Kidney (tissue), 14 donors: Measurements from ENCODE around the gene PLA2G15. TPM values are rescaled to one million over a fixed set of nuclear protein-coding genes. Genes with fewer than 3 reads are reported as not detected.

ENCODE experiments used
- DNase-seq, 5 donors: peaks; one replicate each; pipeline ENCODE4 v3.0.0-alpha.2; 2013 to 2020
- FAIRE-seq: peaks from 2 replicates; lab custom pipeline; 2012; peaks lifted over from hg19 to GRCh38; lab: Jason Lieb, UNC
- H3K27ac ChIP-seq, 2 donors: one replicate each; pipeline ENCODE4 v1.7.0; 2013; ENCODE audit warnings: low read depth in 2 of 2, low read length in 2 of 2, inconsistent platforms in 1 of 2
- H3K27me3 ChIP-seq: one replicate; pipeline ENCODE4 v1.7.1; 2013; ENCODE audit warnings: low read length, inconsistent platforms; ENCODE audit not compliant: control insufficient read depth, insufficient read depth
- H3K36me3 ChIP-seq, 3 donors: one replicate each; pipeline versions ENCODE4 v1.7.0 to v1.7.1; 2013; ENCODE audit warnings: low read length in 3 of 3, control low read depth in 1 of 3, inconsistent platforms in 1 of 3; ENCODE audit not compliant: insufficient read depth in 3 of 3, control insufficient read depth in 2 of 3
- H3K4me1 ChIP-seq, 3 donors: one replicate each; pipeline versions ENCODE4 v1.7.0 to v1.7.1; 2013; ENCODE audit warnings: low read length in 3 of 3, inconsistent platforms in 1 of 3, low read depth in 1 of 3; ENCODE audit not compliant: control insufficient read depth in 2 of 3, insufficient read depth in 2 of 3
- H3K4me3 ChIP-seq, 3 donors: one replicate each; pipeline versions ENCODE4 v1.7.0 to v1.8.1; 2013; ENCODE audit warnings: low read length in 3 of 3, control low read depth in 1 of 3, inconsistent platforms in 1 of 3
- H3K9ac ChIP-seq, 3 donors: one replicate each; pipeline versions ENCODE4 v1.7.0 to v1.7.1; 2013; ENCODE audit warnings: low read length in 3 of 3, control low read depth in 1 of 3, inconsistent platforms in 1 of 3
- H3K9me3 ChIP-seq, 3 donors: one replicate each; pipeline versions ENCODE4 v1.7.0 to v1.7.1; 2013; ENCODE audit warnings: low read length in 3 of 3, control low read depth in 1 of 3, inconsistent platforms in 1 of 3; ENCODE audit not compliant: control insufficient read depth in 2 of 3, insufficient read depth in 1 of 3
- CTCF ChIP-seq: IDR thresholded peaks from 3 replicates; pipeline ENCODE4 v1.5.1; 2012; ENCODE audit warnings: mild to moderate bottlenecking, moderate library complexity, borderline replicate concordance; ENCODE audit not compliant: insufficient read depth; ENCODE audit errors: extremely low read depth
- intact Hi-C: fragments of 100-400 bp; cut with DNase I; formaldehyde crosslinking; loops from one replicate; pipeline ENCODE4 v1.11.1; 2022
- polyA plus RNA-seq: library from polyadenylated mRNA; stranded (reverse); fragments of 350-450 nt; fragmentation: Illumina TruSeq; extraction: RNeasy Lipid Tissue Mini Kit (QIAGEN cat#74804); gene quantifications from one replicate; pipeline ENCODE4 v1.2.3, GENCODE V29; 2014; ENCODE audit warnings: low read depth, low replicate concordance; ENCODE audit not compliant: insufficient read depth
- total RNA-seq: library from RNA; stranded (reverse); fragmentation: NEBNext Ultra II Directional; extraction: Animal tissue kit (Norgen Biotek cat#: 25700); gene quantifications from one replicate; pipeline ENCODE4 v1.2.1, GENCODE V29; 2021
- donor health status: control.
- donor health status: control.
- donor health status: control.
- donor health status: control.
- donor health status: control.
- donor health status: DM: yes; HTN: yes; CAD: no.
- donor health status: Normal renal cell carcinoma (clear cell type).

PLA2G15 gene
- total and polyA plus RNA-seq, 2 donors from 2014 or later: 35.1 to 44.4 TPM

DNA sequence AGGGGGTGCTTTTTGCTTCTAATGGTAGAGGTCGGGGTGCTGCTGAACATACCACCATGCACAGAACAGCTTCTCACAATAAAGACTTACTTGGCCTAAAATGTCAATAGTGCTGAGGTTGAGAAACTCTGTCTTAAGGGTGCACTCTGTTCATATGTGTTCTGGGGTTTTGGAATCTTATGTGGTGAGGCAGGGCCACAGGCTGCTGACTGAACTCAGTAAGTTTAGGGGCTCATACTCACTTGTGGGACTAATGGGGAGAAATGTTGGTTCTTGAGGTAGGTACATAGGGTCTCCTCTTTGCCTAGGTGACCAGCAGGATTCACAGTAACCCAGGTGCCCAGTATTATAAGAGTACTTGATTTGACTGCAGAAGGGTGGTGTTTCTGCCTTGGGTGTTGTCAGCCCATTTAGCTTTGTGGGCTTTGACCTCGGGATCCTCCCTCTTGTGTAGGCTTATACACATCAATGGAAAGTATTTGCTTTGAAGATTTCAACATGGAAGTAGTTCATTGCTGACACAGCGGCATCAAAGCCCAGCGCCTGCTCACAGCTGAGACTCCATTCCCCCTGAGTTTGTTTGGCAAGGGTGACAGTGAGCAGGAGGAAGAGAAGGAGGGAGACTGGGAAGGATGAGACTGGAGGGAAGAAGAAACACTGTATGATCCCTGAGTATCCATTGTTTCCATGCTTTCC lies 36.3 kb downstream of the PLA2G15 start:
- no peaks in the 10 kb centered on the region for H3K36me3 ChIP-seq
- peaks cover 0 to 10% (median 4%) of the 10 kb centered on the region in 3 donors for H3K4me1 ChIP-seq
- DNase-seq: no peak
- FAIRE-seq: no peak
- H3K4me3 ChIP-seq: no peak overlapping the region
- H3K27me3 ChIP-seq: no peaks in the 10 kb centered on the region
- peak overlapping the region in 1 of 3 donors; percentile 44 for H3K9ac ChIP-seq
- H3K9me3 ChIP-seq: no peaks in the 10 kb centered on the region
- no peak for TF ChIP-seq CTCF
- H3K27ac ChIP-seq: peak overlapping the region; percentile 41 to 79
- intact Hi-C loops: no loop called here

- Histone ChIP-seq H3K36me3 (no peaks in the 10 kb centered on the region), H3K4me1 (peaks cover 0 to 12% (median 4%) of the 10 kb centered on the region in 3 donors), H3K27ac (peak overlapping the region in 1 of 2 donors; percentile 20), H3K4me3 (no peak overlapping the region), H3K27me3 (no peaks in the 10 kb centered on the region), H3K9ac (no peak overlapping the region), H3K9me3 (no peaks in the 10 kb centered on the region)
- intact Hi-C loops: no loop called here
- TF ChIP-seq CTCF: no peak
- no peak for FAIRE-seq
- DNase-seq: no peak
Measured at GRCh38 chr16:68282064-68282452, 36.9 kb downstream of the PLA2G15 start.

GRCh38 chr16:68283346-68283745 lies 38.2 kb downstream of the PLA2G15 start:
- H3K27me3 ChIP-seq: no peaks in the 10 kb centered on the region
- intact Hi-C loops: no loop called here
- no peak for FAIRE-seq
- H3K36me3 ChIP-seq: peaks cover 0 to 3% (median 3%) of the 10 kb centered on the region in 3 donors
- H3K27ac ChIP-seq: peak overlapping the region in 1 of 2 donors; percentile 61
- peaks cover 0 to 21% (median 8%) of the 10 kb centered on the region in 3 donors for H3K4me1 ChIP-seq
- no peak overlapping the region for H3K4me3 ChIP-seq
- no peak for DNase-seq
- no peak overlapping the region for H3K9ac ChIP-seq
- no peak for TF ChIP-seq CTCF
- H3K9me3 ChIP-seq: no peaks in the 10 kb centered on the region
